GM19043 (cell line): ENCODE results near the gene PRKAG2.

Experiments
- ATAC-seq: cut with Tn5 transposase; IDR thresholded peaks from one replicate; pipeline ENCODE4 v1.9.1; 2021; ENCODE audit warnings: low read depth; ENCODE audit not compliant: unreplicated experiment

Gene PRKAG2

DNA sequence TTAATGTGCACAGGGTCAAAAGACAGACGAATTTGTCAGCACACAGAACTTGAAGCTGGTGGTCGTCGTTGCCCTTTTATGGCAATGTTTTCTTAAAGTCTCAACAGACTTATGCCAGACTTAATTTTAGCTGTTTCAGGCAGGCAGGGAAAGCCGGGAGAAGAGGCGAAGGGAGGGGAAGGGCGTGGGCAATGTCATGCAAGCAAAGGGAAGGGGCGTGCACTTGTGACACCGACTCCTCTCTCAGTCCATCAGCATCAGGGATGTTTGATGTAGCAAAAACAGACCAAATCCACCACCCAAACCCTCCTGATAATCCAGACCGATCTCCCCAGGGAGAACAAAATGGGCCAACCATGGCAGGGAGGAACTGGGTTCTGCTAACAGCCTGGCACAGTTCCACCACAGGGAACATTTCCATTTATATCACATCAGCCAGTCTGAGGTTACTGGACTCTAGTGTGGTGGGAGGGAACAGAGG is 239.1 kb downstream of the PRKAG2 start:
- ATAC-seq = no peak

DNA sequence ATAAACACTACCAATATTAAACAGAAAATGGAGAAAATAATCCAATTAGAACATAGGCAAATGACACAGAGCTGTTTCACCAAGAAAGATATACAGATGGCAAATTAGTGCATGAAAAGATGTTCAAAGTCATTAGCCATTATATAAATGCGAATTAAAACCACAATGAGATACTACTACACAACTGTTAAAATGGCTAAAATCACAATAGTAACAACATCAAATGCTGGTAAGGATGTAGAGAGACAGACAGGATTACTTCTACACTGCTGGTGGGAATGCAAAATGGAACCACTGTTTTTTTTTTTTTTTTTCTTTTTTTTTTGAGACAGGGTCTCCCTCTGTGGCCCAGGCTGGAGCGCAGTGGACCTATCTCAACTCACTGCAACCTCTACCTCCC is 242.3 kb downstream of the PRKAG2 start:
- no peak for ATAC-seq

DNA sequence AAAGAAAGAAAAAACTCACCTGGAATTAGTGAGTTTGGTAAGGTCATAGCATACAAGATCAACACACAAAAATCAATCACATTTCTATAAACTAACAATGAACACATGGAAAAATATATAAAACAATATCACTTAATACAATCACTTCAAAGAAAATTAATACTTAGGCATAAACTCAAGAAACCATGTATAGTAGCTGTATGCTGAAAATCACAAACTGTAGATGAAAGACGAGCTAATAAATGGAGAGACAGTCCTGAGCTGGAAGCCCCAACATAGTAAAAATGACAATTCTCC is 243.5 kb downstream of the PRKAG2 start:
- no peak for ATAC-seq

- peak; percentile 57 for ATAC-seq
Measured at GRCh38 chr7:151632750-151633515, 244.0 kb downstream of the PRKAG2 start.

DNA sequence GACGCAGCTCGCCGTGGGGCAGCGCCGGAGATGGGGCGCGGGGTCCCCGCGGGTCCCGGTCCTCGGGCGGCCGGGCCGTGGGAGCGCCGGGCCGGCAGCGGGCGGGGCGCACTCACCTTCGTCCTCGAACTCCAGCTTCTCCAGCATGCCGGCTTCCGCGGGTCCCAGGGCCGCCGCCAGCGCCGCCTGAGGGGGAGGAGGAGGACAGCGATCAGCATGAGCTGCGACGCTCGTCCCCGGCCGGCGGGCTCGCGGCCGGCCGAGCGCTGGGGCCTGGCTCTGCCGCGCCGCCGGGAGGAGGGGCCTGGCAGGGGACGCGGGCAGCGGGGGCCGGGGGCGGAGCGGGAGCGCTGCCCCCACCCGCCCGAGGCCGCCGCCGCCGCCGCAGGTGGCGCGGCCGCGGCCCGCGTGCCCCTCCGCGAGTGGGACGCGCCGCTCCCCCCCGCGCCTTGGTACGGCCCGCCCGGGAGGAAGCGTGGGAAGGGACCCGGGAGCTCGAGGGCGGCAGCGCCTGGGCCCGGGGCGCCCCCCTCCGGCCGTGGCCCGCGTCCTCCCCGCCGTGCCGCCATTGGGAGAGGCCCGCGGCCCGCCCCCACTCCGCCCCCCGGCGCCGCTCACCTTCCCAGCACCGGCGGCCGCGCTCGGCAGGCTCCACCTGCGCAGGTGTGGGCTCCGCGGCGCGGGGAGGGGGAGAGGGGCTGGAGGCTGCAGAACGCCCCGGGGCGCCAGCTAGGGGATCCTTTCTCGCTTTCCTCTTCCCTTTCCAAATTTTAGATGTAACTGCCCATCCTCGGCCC is 244.8 kb downstream of the PRKAG2 start:
- peak; percentile 63 for ATAC-seq

DNA sequence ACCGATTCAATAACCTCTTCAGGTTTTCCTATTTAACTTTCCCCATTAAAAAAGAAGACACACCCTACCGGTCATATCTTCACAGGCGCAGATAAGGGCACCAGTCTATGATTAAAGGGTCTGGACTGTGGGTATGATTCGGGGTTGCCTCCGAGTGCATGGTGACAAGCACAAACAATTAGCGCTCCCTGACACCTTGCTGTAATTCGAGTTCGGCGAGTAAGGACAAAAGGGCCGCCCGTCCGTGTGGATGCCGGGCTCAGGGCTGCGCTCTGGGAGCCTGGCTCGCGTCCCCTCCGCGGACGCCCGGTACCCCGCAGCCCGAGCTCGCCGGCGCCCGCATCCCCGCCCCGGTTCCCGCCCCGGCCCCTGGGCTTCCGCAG is 245.4 kb downstream of the PRKAG2 start:
- peak; percentile 10 for ATAC-seq

- ATAC-seq = no peak
Measured at GRCh38 chr7:151630851-151631569, 245.9 kb downstream of the PRKAG2 start.

DNA sequence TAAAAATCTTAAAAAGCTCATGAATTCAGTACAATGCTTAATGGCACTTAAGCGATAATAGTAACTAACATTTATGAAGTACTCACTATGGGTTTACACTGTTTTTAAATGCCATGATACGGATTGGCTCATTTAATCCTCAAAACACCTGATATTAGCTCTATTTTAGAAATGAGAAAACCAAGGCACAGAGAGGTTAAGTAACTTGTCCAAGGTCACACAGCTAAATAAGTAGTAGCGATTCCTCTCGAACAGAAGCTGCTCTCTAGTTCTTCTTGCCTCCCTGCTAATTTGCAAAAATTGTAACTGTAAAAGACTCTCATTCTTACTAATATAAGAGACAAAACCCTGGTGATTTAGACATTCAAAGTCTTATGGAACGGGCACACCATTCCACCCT is 246.6 kb downstream of the PRKAG2 start:
- ATAC-seq = no peak

DNA sequence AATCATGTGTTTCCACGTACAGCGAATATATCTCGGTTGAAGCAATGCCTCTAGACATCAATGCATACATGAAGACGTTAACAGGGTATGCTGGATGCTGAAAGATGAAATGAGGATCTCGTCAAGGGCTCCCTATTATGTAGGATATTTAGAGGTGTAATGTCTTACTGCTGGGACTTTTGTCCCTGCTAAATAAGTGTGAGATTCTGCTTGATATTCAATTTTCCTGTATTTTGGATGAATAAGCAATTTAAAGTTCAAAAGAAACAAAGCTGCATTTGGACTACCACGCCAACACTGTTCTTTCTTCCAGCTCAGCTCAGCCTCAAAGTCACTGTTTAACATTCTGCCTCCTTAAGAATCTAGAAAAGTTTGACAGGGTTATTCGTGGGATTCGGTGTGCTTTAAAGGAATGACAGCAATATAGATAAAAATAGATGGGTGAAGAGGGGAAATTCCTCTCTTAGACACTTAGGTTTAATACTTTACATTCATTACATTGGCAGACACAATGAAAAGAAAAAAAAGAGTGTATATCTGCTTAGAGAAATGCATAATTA is 247.1 kb downstream of the PRKAG2 start:
- no peak for ATAC-seq

GRCh38 chr7:151628846-151629604 is 247.9 kb downstream of the PRKAG2 start:
- no peak for ATAC-seq

- no peak for ATAC-seq
Measured at GRCh38 chr7:151626422-151627115, 250.3 kb downstream of the PRKAG2 start.

- no peak for ATAC-seq
Measured at GRCh38 chr7:151625606-151626005, 251.3 kb downstream of the PRKAG2 start.

- no peak for ATAC-seq
Measured at GRCh38 chr7:151624246-151624928, 252.5 kb downstream of the PRKAG2 start.

DNA sequence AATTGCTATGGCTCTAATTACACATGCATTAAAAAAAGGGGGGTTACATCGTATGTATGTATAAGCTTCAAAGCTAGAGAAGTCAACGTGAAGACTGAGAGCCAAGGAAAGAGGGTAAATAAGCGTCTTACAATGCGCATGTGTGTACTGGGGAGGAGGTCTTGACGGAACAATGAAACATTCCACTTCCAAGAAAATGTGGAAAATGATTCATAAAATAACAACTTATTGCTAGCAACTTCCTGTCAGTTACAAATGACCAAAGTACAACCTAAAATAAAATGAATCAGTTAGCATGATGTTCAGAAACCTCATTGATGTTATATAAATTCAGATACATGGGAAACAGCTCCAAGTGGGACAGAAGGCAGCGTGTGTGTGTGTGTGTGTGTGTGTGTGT is 253.1 kb downstream of the PRKAG2 start:
- ATAC-seq = no peak

GRCh38 chr7:151621961-151622360 is 255.0 kb downstream of the PRKAG2 start:
- ATAC-seq = no peak

GRCh38 chr7:151616443-151617213 is 260.3 kb downstream of the PRKAG2 start:
- ATAC-seq = no peak

DNA sequence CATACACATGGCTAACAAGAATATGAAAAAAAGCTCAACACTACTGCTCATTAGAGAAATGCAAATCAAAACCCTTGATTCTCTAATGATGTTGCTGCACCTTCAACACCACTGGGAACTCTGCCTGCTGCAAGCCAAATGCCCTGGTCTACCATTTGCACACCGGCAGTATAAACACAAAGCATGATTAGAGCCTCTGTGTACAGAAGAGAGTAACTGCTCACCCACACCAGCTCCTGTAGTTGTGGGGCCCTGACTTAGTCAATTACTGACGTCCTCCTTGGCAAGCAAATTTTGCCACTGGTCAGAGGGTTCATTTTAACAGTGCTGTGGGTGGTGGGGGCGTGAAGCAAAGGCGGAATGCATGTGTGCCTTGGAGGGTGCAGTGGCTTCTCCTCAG is 261.1 kb downstream of the PRKAG2 start:
- no peak for ATAC-seq

- no peak for ATAC-seq
Measured at GRCh38 chr7:151615058-151615457, 261.9 kb downstream of the PRKAG2 start.
